ENCODE data around the gene PRKN. TPM values are rescaled to one million over a fixed set of nuclear protein-coding genes. Genes with fewer than 3 reads are reported as not detected.
"Not testable (repeated sequence)": the region's sequence is repeated elsewhere in the genome, so short reads cannot be mapped to it uniquely, and the experiment has no call there.

The PRKN gene
- total RNA-seq, 1 donor from 2014 or later = not detected

GRCh38 chr6:162576016-162576415 is 151.6 kb downstream of the PRKN start:
- intact Hi-C loops (cut with micrococcal nuclease) = no loop called here

GRCh38 chr6:162572240-162572639 is 155.3 kb downstream of the PRKN start:
- Mint-ChIP-seq H3K4me1 (ENCODE audit: low read depth) (no peaks in the 10 kb centered on the region), H3K36me3 (ENCODE audit: low read depth) (no peaks in the 10 kb centered on the region), H3K4me3 (no peak overlapping the region), H3K27ac (no peak overlapping the region), H3K9me3 (no peaks in the 10 kb centered on the region), H3K27me3 (ENCODE audit: insufficient read depth) (no peaks in the 10 kb centered on the region)
- DNase-seq (ENCODE audit: low spot score) = no peak
- intact Hi-C loops (cut with micrococcal nuclease) = no loop called here

More at GRCh38 chr6:162576016-162576415, 151.6 kb downstream of the PRKN start:
- H3K36me3 Mint-ChIP-seq (ENCODE audit: low read depth) = no peaks in the 10 kb centered on the region
- no peaks in the 10 kb centered on the region for H3K9me3 Mint-ChIP-seq
- DNase-seq (ENCODE audit: low spot score) = no peak
- H3K27me3 Mint-ChIP-seq (ENCODE audit: insufficient read depth) = no peaks in the 10 kb centered on the region
- H3K4me1 Mint-ChIP-seq (ENCODE audit: low read depth) = no peaks in the 10 kb centered on the region
- no peak overlapping the region for H3K27ac Mint-ChIP-seq
- no peak overlapping the region for H3K4me3 Mint-ChIP-seq

DNA sequence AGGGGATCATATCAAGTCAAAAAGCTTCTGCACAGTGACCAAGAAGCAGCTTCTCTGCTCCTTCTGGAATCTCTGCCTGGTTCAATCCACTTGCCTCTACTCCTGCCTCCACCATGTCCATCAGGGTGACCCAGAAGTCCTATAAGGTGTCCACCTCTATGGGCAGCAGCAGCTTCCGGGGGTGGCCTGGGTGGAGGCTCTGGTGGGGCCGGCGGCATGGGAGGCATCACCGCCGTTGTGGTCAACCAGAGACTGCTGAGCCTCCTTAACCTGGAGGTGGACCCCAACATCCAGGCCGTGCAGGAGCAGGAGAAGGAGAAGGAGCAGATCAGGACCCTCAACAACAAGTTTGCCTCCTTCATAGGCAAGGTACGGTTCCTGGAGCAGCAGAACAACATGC is 159.3 kb downstream of the PRKN start:
- no peaks in the 10 kb centered on the region for H3K36me3 Mint-ChIP-seq (ENCODE audit: low read depth)
- H3K9me3 Mint-ChIP-seq = no peaks in the 10 kb centered on the region
- no peak overlapping the region for H3K27ac Mint-ChIP-seq
- no peak for DNase-seq (ENCODE audit: low spot score)
- no peaks in the 10 kb centered on the region for H3K27me3 Mint-ChIP-seq (ENCODE audit: insufficient read depth)
- H3K4me3 Mint-ChIP-seq = no peak overlapping the region
- intact Hi-C loops (cut with micrococcal nuclease) = no loop called here
- no peaks in the 10 kb centered on the region for H3K4me1 Mint-ChIP-seq (ENCODE audit: low read depth)

DNA sequence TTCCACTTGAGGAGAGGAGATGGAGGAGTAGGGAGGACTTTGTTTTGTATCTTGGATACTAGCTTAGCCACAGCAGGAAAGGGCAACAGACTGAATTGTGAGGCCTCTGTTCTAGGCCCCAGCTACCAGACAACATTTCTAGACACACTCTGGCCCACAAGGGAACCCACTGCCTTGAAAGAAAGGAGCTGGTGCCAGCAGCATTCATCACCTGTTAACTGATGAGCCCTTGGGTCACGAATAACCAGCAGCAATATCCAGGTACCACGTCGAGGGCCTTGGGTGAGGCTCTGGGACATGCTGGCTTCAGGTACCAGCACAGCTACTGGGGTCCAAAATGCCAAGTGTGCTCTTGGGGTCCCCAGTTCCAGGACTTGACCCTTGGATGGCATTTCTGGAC is 165.5 kb downstream of the PRKN start:
- no peaks in the 10 kb centered on the region for H3K27me3 Mint-ChIP-seq (ENCODE audit: insufficient read depth)
- intact Hi-C loops (cut with micrococcal nuclease) = no loop called here
- H3K4me3 Mint-ChIP-seq = no peak overlapping the region
- DNase-seq (ENCODE audit: low spot score) = no peak
- H3K9me3 Mint-ChIP-seq = peaks cover 6% of the 10 kb centered on the region
- H3K4me1 Mint-ChIP-seq (ENCODE audit: low read depth) = no peaks in the 10 kb centered on the region
- H3K36me3 Mint-ChIP-seq (ENCODE audit: low read depth) = no peaks in the 10 kb centered on the region
- no peak overlapping the region for H3K27ac Mint-ChIP-seq

DNA sequence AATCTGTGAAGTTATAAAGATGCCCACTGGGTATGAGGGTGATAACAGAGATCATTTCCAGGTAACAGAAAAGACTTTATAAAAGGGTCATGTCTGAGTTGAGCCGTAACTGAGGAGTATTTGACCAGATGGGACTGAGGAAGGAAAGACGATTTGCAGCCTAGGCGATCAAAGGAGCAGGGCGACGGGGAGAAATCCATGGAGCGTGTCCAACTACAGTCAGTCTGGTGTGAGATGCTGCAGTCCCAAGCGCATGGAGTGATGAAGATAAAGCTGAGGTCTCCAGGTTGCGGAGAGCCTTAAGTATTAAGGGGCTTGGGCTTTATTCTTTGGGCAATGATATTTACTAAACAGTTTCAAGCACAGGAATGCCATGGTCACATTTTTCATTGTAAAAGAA is 166.7 kb downstream of the PRKN start:
- Mint-ChIP-seq H3K27ac (no peak overlapping the region), H3K4me3 (no peak overlapping the region), H3K9me3 (peaks cover 6% of the 10 kb centered on the region), H3K27me3 (ENCODE audit: insufficient read depth) (no peaks in the 10 kb centered on the region), H3K36me3 (ENCODE audit: low read depth) (no peaks in the 10 kb centered on the region), H3K4me1 (ENCODE audit: low read depth) (no peaks in the 10 kb centered on the region)
- DNase-seq (ENCODE audit: low spot score) = no peak
- intact Hi-C loops (cut with micrococcal nuclease) = no loop called here

DNA sequence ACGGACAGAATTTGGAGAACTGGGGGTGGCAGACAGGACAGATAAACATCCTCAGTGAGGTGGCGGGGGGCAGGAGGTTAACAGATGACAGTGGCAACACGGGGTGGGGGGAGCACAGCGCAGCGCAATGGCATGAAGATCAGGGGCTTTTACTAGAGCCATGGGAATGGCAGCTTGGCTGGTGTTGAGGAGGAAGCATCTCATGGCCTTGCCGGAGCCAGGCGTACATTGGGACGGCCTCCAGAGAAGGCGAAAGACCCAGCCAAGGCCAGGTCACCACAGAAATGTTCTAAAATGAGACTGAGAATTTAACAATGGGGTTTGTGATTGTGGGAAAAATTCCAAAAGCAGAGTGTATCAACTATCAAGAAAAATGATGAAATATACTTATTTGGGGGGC is 173.0 kb downstream of the PRKN start:
- Mint-ChIP-seq H3K27ac (no peak overlapping the region), H3K36me3 (ENCODE audit: low read depth) (no peaks in the 10 kb centered on the region), H3K4me1 (ENCODE audit: low read depth) (no peaks in the 10 kb centered on the region), H3K9me3 (no peaks in the 10 kb centered on the region), H3K27me3 (ENCODE audit: insufficient read depth) (no peaks in the 10 kb centered on the region), H3K4me3 (no peak overlapping the region)
- DNase-seq (ENCODE audit: low spot score) = no peak
- intact Hi-C loops (cut with micrococcal nuclease) = no loop called here

GRCh38 chr6:162546905-162547304 is 180.7 kb downstream of the PRKN start:
- DNase-seq (ENCODE audit: low spot score) = no peak
- Mint-ChIP-seq H3K4me3 (no peak overlapping the region), H3K4me1 (ENCODE audit: low read depth) (no peaks in the 10 kb centered on the region), H3K27ac (no peak overlapping the region), H3K36me3 (ENCODE audit: low read depth) (no peaks in the 10 kb centered on the region), H3K9me3 (no peaks in the 10 kb centered on the region), H3K27me3 (ENCODE audit: insufficient read depth) (no peaks in the 10 kb centered on the region)
- intact Hi-C loops (cut with micrococcal nuclease) = no loop called here

GRCh38 chr6:162543221-162543620 is 184.3 kb downstream of the PRKN start:
- Mint-ChIP-seq H3K4me3 (no peak overlapping the region), H3K9me3 (no peaks in the 10 kb centered on the region), H3K36me3 (ENCODE audit: low read depth) (no peaks in the 10 kb centered on the region), H3K4me1 (ENCODE audit: low read depth) (no peaks in the 10 kb centered on the region), H3K27me3 (ENCODE audit: insufficient read depth) (no peaks in the 10 kb centered on the region), H3K27ac (no peak overlapping the region)
- DNase-seq (ENCODE audit: low spot score) = no peak
- intact Hi-C loops (cut with micrococcal nuclease) = no loop called here

GRCh38 chr6:162541019-162541601 is 186.5 kb downstream of the PRKN start:
- H3K27me3 Mint-ChIP-seq (ENCODE audit: insufficient read depth) = no peaks in the 10 kb centered on the region

DNA sequence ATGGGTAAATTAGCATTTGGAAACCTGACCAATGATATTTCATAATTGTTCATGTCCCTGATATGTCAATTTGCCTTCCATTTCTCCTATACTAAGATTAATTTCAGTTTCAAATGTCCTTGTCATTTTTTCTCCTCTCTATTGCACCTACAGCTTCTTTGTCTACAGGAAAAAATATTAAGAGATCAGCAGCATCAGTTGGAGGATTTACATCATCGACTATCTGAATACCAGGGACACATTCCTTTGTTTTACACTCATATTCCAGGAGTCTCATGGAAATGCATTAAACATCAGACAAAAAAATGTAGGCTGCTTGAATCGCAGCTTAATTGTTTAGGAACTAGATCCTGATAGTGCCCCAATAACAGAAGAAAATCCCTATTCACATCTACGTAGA is 188.2 kb downstream of the PRKN start:
- intact Hi-C loops (cut with micrococcal nuclease) = no loop called here
- Mint-ChIP-seq H3K36me3 (ENCODE audit: low read depth) (no peaks in the 10 kb centered on the region), H3K4me1 (ENCODE audit: low read depth) (no peaks in the 10 kb centered on the region), H3K27me3 (ENCODE audit: insufficient read depth) (no peaks in the 10 kb centered on the region), H3K4me3 (no peak overlapping the region), H3K9me3 (no peaks in the 10 kb centered on the region), H3K27ac (no peak overlapping the region)
- no peak for DNase-seq (ENCODE audit: low spot score)

More at GRCh38 chr6:162541019-162541601, 186.5 kb downstream of the PRKN start:
- no peaks in the 10 kb centered on the region for H3K4me1 Mint-ChIP-seq (ENCODE audit: low read depth)
- no peak for DNase-seq (ENCODE audit: low spot score)
- no peak overlapping the region for H3K27ac Mint-ChIP-seq
- no peaks in the 10 kb centered on the region for H3K9me3 Mint-ChIP-seq
- H3K36me3 Mint-ChIP-seq (ENCODE audit: low read depth) = no peaks in the 10 kb centered on the region
- H3K4me3 Mint-ChIP-seq = no peak overlapping the region
- intact Hi-C loops (cut with micrococcal nuclease) = no loop called here

DNA sequence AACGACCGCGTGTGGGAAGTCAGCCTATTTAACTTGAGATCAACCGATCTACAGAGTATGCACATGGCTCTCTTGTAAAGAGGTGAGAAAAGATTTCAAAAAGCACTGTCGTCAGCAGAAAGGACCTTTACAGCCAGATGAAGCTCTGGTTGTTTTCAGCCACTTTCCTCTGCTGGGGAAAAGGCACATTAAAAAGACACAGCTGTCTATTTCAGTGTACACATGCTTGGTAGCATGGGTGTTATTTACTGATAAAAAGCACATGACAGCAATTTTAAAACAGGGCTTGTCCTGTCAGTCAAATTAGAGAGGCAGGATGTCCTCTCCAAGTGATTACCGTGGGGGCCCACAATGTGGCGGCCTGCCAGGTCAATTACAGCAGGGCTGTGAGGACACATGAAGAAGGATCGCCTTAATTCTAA is 188.9 kb downstream of the PRKN start:
- Mint-ChIP-seq H3K9me3 (no peaks in the 10 kb centered on the region), H3K27me3 (ENCODE audit: insufficient read depth) (no peaks in the 10 kb centered on the region), H3K4me1 (ENCODE audit: low read depth) (no peaks in the 10 kb centered on the region), H3K4me3 (no peak overlapping the region), H3K36me3 (ENCODE audit: low read depth) (no peaks in the 10 kb centered on the region), H3K27ac (no peak overlapping the region)
- intact Hi-C loops (cut with micrococcal nuclease) = no loop called here
- no peak for DNase-seq (ENCODE audit: low spot score)

DNA sequence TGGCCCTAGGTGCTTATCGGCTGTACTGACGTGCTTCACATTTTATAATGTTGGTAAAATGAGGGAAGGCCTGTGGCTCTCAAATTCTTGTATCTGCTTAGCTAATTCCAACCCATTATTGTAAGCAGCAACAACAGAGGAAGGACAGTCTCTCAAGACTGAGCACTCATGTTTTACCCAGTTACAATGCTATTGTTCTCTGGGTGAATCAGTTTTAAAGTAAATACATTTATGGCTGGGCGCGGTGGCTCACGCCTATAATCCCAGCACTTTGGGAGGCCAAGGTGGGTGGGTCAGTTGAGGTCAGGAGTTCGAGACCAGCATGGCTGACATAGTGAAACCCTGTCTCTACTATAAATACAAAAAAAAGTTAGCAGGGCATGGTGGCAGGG is 194.6 kb downstream of the PRKN start:
- Mint-ChIP-seq H3K4me3 (no peak overlapping the region), H3K4me1 (ENCODE audit: low read depth) (no peaks in the 10 kb centered on the region), H3K36me3 (ENCODE audit: low read depth) (no peaks in the 10 kb centered on the region), H3K9me3 (no peaks in the 10 kb centered on the region), H3K27ac (no peak overlapping the region), H3K27me3 (ENCODE audit: insufficient read depth) (no peaks in the 10 kb centered on the region)
- intact Hi-C loops (cut with micrococcal nuclease) = no loop called here
- DNase-seq (ENCODE audit: low spot score) = no peak

GRCh38 chr6:162532283-162533008 is 195.1 kb downstream of the PRKN start:
- intact Hi-C loops (cut with micrococcal nuclease) = no loop called here
- Mint-ChIP-seq H3K4me1 (ENCODE audit: low read depth) (no peaks in the 10 kb centered on the region), H3K27me3 (ENCODE audit: insufficient read depth) (no peaks in the 10 kb centered on the region), H3K9me3 (no peaks in the 10 kb centered on the region), H3K4me3 (no peak overlapping the region), H3K27ac (no peak overlapping the region), H3K36me3 (ENCODE audit: low read depth) (no peaks in the 10 kb centered on the region)
- DNase-seq (ENCODE audit: low spot score) = no peak

- H3K9me3 Mint-ChIP-seq; H3K27me3 Mint-ChIP-seq (ENCODE audit: insufficient read depth); H3K27ac Mint-ChIP-seq; H3K4me1 Mint-ChIP-seq (ENCODE audit: low read depth); intact Hi-C loops (cut with micrococcal nuclease); DNase-seq (ENCODE audit: low spot score); H3K36me3 Mint-ChIP-seq (ENCODE audit: low read depth); H3K4me3 Mint-ChIP-seq: not testable (repeated sequence)
Observed at GRCh38 chr6:162531391-162531790, 196.2 kb downstream of the PRKN start.
